ENCODE data around the gene SYNGR2. TPM values are rescaled to one million over a fixed set of nuclear protein-coding genes. Genes with fewer than 3 reads are reported as not detected.

The SYNGR2 gene
- total RNA-seq, 4 donors from 2014 or later = 40.6 to 70.2 (median 54.1) TPM

- peaks cover 0 to 92% (median 0%) of the 10 kb centered on the region in 3 donors for H3K36me3 ChIP-seq
- no peak overlapping the region for H3K4me3 ChIP-seq
- TF ChIP-seq POLR2A (IDR thresholded peaks at IDR 0.05) = no peak
- H3K4me1 ChIP-seq = no peaks in the 10 kb centered on the region
- no peaks in the 10 kb centered on the region for H3K9me3 ChIP-seq
- no peaks in the 10 kb centered on the region for H3K27me3 ChIP-seq
- H3K27ac ChIP-seq = no peak overlapping the region
- 80 to 88% methylated on average over 6 of the region's 6 CpGs for WGBS, 2 donors
- DNase-seq (ENCODE audit: low spot score in 2 of 2) = no peak
Observed at GRCh38 chr17:78200451-78200850, 32.1 kb downstream of the SYNGR2 start.

GRCh38 chr17:78202666-78203065, 34.3 kb downstream of the SYNGR2 start:
- TF ChIP-seq POLR2A (IDR thresholded peaks at IDR 0.05) (no peak), EP300 (IDR thresholded peaks at IDR 0.05) (no peak)
- TF ChIP-seq, protein P1, sequence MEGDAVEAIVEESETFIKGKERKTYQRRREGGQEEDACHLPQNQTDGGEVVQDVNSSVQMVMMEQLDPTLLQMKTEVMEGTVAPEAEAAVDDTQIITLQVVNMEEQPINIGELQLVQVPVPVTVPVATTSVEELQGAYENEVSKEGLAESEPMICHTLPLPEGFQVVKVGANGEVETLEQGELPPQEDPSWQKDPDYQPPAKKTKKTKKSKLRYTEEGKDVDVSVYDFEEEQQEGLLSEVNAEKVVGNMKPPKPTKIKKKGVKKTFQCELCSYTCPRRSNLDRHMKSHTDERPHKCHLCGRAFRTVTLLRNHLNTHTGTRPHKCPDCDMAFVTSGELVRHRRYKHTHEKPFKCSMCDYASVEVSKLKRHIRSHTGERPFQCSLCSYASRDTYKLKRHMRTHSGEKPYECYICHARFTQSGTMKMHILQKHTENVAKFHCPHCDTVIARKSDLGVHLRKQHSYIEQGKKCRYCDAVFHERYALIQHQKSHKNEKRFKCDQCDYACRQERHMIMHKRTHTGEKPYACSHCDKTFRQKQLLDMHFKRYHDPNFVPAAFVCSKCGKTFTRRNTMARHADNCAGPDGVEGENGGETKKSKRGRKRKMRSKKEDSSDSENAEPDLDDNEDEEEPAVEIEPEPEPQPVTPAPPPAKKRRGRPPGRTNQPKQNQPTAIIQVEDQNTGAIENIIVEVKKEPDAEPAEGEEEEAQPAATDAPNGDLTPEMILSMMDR (IDR thresholded peaks at IDR 0.05) = no peak
- no peak overlapping the region for H3K4me3 ChIP-seq
- no peaks in the 10 kb centered on the region for H3K9me3 ChIP-seq
- no peaks in the 10 kb centered on the region for H3K4me1 ChIP-seq
- DNase-seq (ENCODE audit: low spot score in 2 of 2) = no peak
- H3K27ac ChIP-seq = no peak overlapping the region
- WGBS, 2 donors = 86 to 94% methylated on average over 8 of the region's 8 CpGs
- H3K36me3 ChIP-seq = peaks cover 0 to 89% (median 0%) of the 10 kb centered on the region in 3 donors
- H3K27me3 ChIP-seq = no peaks in the 10 kb centered on the region

GRCh38 chr17:78204387-78205123, 36.2 kb downstream of the SYNGR2 start:
- Histone ChIP-seq H3K9me3 (no peaks in the 10 kb centered on the region), H3K27ac (no peak overlapping the region), H3K27me3 (no peaks in the 10 kb centered on the region), H3K4me1 (no peaks in the 10 kb centered on the region), H3K36me3 (peaks cover 0 to 77% (median 0%) of the 10 kb centered on the region in 3 donors), H3K4me3 (no peak overlapping the region)
- TF ChIP-seq EP300 (IDR thresholded peaks at IDR 0.05) (no peak), POLR2A (IDR thresholded peaks at IDR 0.05) (no peak)
- TF ChIP-seq, protein P1 (IDR thresholded peaks at IDR 0.05) = no peak
- DNase-seq (ENCODE audit: low spot score in 2 of 2) = no peak
- 90 to 91% methylated on average over 22 of the region's 22 CpGs for WGBS, 2 donors

GRCh38 chr17:78205124-78205775, 36.9 kb downstream of the SYNGR2 start:
- TF ChIP-seq EP300 (IDR thresholded peaks at IDR 0.05) (no peak), POLR2A (IDR thresholded peaks at IDR 0.05) (no peak)
- TF ChIP-seq, protein P1 (IDR thresholded peaks at IDR 0.05) = no peak
- Histone ChIP-seq H3K27me3 (no peaks in the 10 kb centered on the region), H3K9me3 (no peaks in the 10 kb centered on the region), H3K4me3 (no peak overlapping the region), H3K4me1 (no peaks in the 10 kb centered on the region), H3K36me3 (peaks cover 0 to 72% (median 0%) of the 10 kb centered on the region in 3 donors), H3K27ac (no peak overlapping the region)
- no peak for DNase-seq (ENCODE audit: low spot score in 2 of 2)
- 81 to 92% methylated on average over 14 to 16 of the region's 17 CpGs for WGBS, 2 donors

DNA sequence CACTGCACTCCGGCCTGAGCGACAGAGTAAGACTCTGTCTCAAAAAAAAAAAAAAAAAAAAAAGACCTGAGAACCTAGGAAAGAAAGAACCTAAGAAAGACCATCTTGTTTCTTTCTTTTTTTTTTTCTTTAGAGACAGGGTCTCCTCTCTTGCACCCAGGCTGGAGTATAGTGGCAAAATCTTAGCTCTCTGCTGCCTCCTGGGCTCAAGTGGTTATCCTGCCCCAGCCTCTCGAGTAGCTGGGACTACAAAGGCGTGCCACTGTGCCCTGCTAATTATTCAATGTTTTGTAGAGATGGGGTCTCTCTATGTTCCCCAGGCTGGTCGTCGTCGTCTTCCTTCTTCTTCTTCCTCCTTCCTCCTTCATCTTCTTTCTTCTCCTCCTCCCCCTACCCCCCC, 37.9 kb downstream of the SYNGR2 start:
- H3K27ac ChIP-seq = no peak overlapping the region
- H3K27me3 ChIP-seq = no peaks in the 10 kb centered on the region
- TF ChIP-seq, protein P1 (IDR thresholded peaks at IDR 0.05) = no peak
- no peak for TF ChIP-seq POLR2A (IDR thresholded peaks at IDR 0.05)
- TF ChIP-seq EP300 (IDR thresholded peaks at IDR 0.05) = no peak
- no peaks in the 10 kb centered on the region for H3K9me3 ChIP-seq
- peaks cover 0 to 62% (median 0%) of the 10 kb centered on the region in 3 donors for H3K36me3 ChIP-seq
- no peak overlapping the region for H3K4me3 ChIP-seq
- DNase-seq (ENCODE audit: low spot score in 2 of 2) = no peak
- WGBS, 2 donors = 71 to 77% methylated on average over 7 of the region's 7 CpGs
- H3K4me1 ChIP-seq = no peaks in the 10 kb centered on the region

Measured in tibial nerve (tissue), 4 donors.